ENCODE results near the gene G6PC1. TPM values are rescaled to one million over a fixed set of nuclear protein-coding genes. Genes with fewer than 3 reads are reported as not detected.

G6PC1 gene
- total and polyA plus RNA-seq, 2 of the 13 experiments (the other 11 are each of a cell fraction or from before 2014, with no cell fraction given) = 1.7 to 37.9 TPM

- TF ChIP-seq ZNF709 (CRISPR knock-in tag; IDR thresholded peaks at IDR 0.05) = peak; percentile 29
- TF ChIP-seq SP140L (CRISPR knock-in tag; IDR thresholded peaks at IDR 0.05; ENCODE audit: borderline replicate concordance) = no peak
- no peak for TF ChIP-seq ZNF12 (CRISPR knock-in tag; IDR thresholded peaks at IDR 0.05)
- TF ChIP-seq SP4 (CRISPR knock-in tag; IDR thresholded peaks at IDR 0.05) = no peak; the same call in 1 of the 2 replicates
- TF ChIP-seq MAFK (conservative IDR thresholded peaks at IDR 0.05 in 1 of 2, IDR thresholded peaks at IDR 0.05 in 1 of 2; ENCODE audit: low read length in 2 of 2) = no peak
- TF ChIP-seq, protein P1, sequence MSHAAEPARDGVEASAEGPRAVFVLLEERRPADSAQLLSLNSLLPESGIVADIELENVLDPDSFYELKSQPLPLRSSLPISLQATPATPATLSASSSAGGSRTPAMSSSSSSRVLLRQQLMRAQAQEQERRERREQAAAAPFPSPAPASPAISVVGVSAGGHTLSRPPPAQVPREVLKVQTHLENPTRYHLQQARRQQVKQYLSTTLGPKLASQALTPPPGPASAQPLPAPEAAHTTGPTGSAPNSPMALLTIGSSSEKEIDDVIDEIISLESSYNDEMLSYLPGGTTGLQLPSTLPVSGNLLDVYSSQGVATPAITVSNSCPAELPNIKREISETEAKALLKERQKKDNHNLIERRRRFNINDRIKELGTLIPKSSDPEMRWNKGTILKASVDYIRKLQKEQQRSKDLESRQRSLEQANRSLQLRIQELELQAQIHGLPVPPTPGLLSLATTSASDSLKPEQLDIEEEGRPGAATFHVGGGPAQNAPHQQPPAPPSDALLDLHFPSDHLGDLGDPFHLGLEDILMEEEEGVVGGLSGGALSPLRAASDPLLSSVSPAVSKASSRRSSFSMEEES (CRISPR knock-in tag; IDR thresholded peaks at IDR 0.05) = peak; percentile 48; the same call in 1 of the 2 replicates
- peak; percentile 83 for TF ChIP-seq GATAD2A (CRISPR knock-in tag; IDR thresholded peaks at IDR 0.05)
- no peak for TF ChIP-seq BRCA1 (CRISPR knock-in tag; IDR thresholded peaks at IDR 0.05)
- TF ChIP-seq, protein P2, sequence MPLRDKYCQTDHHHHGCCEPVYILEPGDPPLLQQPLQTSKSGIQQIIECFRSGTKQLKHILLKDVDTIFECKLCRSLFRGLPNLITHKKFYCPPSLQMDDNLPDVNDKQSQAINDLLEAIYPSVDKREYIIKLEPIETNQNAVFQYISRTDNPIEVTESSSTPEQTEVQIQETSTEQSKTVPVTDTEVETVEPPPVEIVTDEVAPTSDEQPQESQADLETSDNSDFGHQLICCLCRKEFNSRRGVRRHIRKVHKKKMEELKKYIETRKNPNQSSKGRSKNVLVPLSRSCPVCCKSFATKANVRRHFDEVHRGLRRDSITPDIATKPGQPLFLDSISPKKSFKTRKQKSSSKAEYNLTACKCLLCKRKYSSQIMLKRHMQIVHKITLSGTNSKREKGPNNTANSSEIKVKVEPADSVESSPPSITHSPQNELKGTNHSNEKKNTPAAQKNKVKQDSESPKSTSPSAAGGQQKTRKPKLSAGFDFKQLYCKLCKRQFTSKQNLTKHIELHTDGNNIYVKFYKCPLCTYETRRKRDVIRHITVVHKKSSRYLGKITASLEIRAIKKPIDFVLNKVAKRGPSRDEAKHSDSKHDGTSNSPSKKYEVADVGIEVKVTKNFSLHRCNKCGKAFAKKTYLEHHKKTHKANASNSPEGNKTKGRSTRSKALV (CRISPR knock-in tag; IDR thresholded peaks at IDR 0.05) = no peak; the same call in 1 of the 2 replicates
- TF ChIP-seq, protein P3, sequence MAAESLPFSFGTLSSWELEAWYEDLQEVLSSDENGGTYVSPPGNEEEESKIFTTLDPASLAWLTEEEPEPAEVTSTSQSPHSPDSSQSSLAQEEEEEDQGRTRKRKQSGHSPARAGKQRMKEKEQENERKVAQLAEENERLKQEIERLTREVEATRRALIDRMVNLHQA (CRISPR knock-in tag; IDR thresholded peaks at IDR 0.05) = no peak
- TF ChIP-seq STAT5B (CRISPR knock-in tag; IDR thresholded peaks at IDR 0.05) = no peak
- TF ChIP-seq, protein P4, sequence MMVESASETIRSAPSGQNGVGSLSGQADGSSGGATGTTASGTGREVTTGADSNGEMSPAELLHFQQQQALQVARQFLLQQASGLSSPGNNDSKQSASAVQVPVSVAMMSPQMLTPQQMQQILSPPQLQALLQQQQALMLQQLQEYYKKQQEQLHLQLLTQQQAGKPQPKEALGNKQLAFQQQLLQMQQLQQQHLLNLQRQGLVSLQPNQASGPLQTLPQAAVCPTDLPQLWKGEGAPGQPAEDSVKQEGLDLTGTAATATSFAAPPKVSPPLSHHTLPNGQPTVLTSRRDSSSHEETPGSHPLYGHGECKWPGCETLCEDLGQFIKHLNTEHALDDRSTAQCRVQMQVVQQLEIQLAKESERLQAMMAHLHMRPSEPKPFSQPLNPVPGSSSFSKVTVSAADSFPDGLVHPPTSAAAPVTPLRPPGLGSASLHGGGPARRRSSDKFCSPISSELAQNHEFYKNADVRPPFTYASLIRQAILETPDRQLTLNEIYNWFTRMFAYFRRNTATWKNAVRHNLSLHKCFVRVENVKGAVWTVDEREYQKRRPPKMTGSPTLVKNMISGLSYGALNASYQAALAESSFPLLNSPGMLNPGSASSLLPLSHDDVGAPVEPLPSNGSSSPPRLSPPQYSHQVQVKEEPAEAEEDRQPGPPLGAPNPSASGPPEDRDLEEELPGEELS (CRISPR knock-in tag; IDR thresholded peaks at IDR 0.05) = no peak; the same call in 1 of the 2 replicates
- no peak for TF ChIP-seq FIP1L1 (IDR thresholded peaks at IDR 0.05; ENCODE audit: borderline replicate concordance, insufficient read depth, low read depth, low read length)
- TF ChIP-seq ZFP36L1 (CRISPR knock-in tag; IDR thresholded peaks at IDR 0.05) = no peak
- no peak for TF ChIP-seq CBX2 (IDR thresholded peaks at IDR 0.05; ENCODE audit: low read depth, low read length)
- TF ChIP-seq CBX2 (CRISPR knock-in tag; IDR thresholded peaks at IDR 0.05; ENCODE audit: low read depth) = no peak
- TF ChIP-seq, protein P5, sequence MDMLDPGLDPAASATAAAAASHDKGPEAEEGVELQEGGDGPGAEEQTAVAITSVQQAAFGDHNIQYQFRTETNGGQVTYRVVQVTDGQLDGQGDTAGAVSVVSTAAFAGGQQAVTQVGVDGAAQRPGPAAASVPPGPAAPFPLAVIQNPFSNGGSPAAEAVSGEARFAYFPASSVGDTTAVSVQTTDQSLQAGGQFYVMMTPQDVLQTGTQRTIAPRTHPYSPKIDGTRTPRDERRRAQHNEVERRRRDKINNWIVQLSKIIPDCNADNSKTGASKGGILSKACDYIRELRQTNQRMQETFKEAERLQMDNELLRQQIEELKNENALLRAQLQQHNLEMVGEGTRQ (IDR thresholded peaks at IDR 0.05; ENCODE audit: low read depth, low read length) = no peak
- TF ChIP-seq, protein P5 (CRISPR knock-in tag; IDR thresholded peaks at IDR 0.05; ENCODE audit: borderline replicate concordance) = no peak
- TF ChIP-seq ZBTB33 (CRISPR knock-in tag; IDR thresholded peaks at IDR 0.05) = peak; percentile 34; the same call in 1 of the 2 replicates
- peak; percentile 66; the same call in 1 of the 2 replicates for TF ChIP-seq ADNP (CRISPR knock-in tag; IDR thresholded peaks at IDR 0.05)
Observed at GRCh38 chr17:42855048-42855596, 45.5 kb upstream of the G6PC1 start (continued).

All from HepG2 (cell line).